HG03520 (cell line): Measurements from ENCODE around the gene ITGB2.

Experiments
- ATAC-seq: cut with Tn5 transposase; IDR thresholded peaks from one replicate; pipeline ENCODE4 v1.9.1; 2021; ENCODE audit warnings: mild to moderate bottlenecking, moderate library complexity; ENCODE audit not compliant: unreplicated experiment

ITGB2 gene

DNA sequence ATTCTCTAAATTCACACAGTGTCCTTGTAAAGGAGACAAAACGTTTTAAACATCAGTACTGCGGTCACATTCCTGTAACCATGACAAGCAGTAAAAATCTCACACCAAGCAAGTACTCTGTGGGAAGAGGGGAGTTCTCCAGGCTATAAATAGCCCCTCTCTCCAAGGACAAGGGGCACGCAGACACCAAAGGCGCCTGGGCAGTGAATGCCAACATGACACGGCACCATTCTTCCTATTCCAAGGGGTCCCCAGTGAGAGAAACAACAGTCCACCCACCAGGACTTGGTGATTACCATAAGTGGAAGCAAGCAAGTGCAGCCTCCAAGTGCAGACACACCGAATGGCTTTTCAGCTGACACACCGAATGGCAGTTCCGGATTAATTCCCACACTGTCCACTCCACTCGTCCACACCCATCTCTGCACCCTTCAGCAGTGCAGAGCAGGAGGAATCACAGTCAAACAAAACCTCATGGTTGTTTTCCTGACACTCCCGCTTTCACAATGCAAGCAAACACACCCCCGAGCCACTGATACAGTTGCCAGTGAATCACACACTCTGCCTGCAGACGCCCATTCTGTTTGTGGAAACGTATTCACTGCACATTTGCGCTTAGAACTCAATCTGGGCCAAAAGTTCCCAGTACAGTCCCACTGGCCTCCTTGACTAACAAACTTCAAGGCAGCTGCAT, 49.0 kb downstream of the ITGB2 start:
- no peak for ATAC-seq

DNA sequence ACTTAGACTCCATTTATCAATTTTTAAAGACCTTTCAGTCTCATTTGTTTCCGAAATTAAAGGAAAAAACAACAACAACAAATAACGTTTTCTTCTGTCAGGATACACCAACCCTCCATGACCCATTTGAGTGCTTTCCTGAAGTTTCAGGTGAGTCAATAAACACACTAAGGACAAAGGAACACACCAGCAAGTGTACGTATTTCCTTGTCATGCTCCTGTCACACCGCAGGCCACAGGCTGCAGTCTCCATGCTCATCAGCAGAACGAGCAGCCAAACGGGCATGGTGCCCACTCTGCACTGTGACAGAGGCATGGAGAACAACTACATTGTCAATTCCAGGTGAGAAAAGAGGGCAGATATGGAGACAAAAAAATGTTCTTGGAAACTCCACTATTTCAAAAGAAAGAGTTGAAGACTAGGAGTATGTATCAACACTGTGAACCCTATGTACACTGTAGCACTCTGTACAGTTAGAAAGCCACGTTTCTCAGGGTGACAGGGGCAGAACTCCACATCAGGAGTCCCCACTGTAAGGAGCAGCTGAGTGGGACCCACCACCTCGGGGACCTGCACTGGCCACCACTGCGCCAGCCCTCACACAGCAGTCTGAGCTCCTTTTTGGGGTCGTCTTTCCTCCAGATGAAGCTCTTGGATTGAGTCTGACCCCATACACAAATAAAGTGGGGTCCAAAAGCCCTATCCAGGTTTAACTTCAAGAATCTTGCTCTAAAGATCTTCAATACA, 49.8 kb downstream of the ITGB2 start:
- no peak for ATAC-seq

- no peak for ATAC-seq
Observed at GRCh38 chr21:44869781-44870747, 50.6 kb downstream of the ITGB2 start.

DNA sequence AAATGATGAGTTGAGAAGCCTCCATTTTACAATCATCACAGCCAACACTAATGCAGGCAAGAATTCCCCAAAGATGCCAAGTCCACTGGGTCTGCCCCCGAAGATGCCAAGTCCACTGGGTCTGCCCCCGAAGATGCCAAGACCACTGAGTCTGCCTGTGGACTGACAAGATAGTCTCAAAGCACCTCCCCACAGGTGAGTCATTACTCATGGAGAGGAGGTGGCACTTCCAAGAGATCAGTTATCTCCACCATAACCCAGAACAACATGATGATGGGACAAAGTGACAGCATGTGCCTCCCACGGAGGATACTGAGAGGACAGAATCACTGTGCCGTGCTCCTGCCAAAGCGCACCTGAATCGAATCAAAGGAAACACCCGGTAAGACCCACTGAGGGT, 52.0 kb downstream of the ITGB2 start:
- ATAC-seq = no peak

DNA sequence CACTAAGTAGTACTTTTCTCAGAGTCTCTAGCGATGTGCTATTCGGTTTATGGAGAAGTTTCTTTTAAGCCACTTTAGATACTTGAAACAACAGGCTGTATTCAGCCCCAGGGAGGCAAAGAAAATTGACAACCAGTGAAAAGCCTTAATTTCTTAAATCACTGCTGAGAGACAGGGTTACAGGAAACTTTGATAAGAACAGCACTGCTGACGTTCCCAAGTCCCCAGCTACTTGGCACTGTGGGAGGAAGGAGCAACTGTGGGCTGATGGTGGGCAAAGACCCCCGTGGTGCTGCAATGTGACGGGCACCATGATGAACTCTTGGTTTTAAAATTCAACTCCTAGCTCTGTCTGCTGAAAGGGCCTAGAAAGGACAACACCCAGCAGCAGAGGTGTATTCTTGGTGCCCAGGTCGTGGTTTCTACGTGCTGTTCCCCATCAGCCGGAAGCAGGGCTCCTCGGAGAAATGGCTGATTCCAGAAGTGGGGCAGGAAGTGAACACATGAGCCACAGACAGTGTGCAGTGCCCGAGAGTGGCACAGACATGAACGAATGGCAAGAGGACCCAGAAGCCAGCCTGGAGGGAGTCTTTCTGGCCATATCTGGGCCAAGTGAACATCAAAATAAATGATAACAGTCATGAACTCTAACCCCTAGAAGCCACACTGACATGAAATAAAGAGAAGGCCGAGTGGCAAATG, 52.5 kb downstream of the ITGB2 start:
- ATAC-seq = no peak

DNA sequence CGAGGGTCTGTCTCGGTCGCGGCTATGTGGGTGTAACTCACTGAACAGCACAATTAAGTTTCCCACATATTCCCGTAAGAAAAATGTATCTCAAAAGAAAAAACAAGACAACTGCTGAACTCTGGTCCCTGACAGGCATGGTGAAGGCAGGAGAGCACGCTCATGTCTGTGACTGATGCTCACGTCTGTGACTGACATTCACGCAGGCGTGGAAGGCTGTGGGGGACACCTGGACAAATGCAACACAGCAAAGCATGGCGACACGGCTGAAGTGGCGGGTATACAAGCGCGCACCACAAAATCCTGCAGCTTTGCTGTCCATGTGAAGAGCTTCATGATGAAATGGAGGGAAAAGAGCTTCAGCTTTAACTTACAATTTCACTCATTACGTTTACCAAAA, 53.2 kb downstream of the ITGB2 start:
- no peak for ATAC-seq

DNA sequence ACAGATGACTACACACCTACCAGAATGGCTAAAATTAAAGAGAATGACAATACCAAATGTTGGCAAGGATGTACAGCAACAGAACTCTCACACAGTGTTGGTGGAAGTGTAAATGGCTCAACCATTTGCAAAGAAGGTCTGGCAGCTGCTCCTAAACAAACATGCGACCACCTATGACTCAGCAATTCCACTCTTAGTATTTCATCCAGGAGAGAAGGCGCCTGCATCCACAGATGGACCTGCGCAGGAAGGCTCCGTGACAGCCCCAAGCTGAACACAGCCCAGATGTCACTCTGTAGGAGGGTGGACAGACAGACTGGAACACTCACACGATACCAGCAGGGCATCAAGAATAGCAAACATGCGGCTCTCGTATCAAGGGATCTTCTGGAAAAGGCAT, 53.9 kb downstream of the ITGB2 start:
- ATAC-seq = no peak

DNA sequence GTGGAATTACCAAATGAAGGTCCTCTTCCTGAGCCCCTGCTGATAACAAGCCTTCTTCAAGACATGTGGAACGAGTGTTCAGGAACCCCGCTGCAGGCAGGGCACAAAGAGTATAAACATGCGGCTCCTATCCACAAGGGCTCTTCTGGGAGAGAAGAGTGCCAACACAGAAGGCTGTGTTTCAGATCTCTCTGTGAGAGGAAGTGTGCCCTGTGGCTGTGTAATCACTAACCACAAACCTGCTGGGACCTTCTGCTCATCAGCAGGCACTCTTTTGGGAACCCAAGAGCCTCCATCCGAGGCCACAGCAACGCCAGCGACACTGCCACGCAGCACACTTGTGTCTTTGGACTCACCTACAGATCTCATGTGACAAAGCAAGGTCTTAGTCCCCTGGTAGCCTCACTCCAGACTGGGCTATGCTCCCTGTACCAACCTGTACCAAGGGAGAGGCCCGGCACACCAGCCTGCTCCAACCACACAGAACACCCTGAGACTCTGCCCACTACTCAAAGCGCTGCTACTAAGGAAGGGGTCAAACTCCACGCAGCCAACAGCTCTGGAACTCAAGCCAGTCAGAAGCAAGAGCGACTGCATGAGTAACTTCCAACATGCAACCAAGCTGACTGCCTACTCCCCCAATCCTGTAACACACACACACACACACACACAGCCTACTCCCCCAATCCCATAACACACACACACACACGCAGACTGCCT, 55.0 kb downstream of the ITGB2 start:
- no peak for ATAC-seq

GRCh38 chr21:44862869-44863685, 57.6 kb downstream of the ITGB2 start:
- no peak for ATAC-seq

- ATAC-seq = no peak
Observed at GRCh38 chr21:44858791-44859190, 61.9 kb downstream of the ITGB2 start.

DNA sequence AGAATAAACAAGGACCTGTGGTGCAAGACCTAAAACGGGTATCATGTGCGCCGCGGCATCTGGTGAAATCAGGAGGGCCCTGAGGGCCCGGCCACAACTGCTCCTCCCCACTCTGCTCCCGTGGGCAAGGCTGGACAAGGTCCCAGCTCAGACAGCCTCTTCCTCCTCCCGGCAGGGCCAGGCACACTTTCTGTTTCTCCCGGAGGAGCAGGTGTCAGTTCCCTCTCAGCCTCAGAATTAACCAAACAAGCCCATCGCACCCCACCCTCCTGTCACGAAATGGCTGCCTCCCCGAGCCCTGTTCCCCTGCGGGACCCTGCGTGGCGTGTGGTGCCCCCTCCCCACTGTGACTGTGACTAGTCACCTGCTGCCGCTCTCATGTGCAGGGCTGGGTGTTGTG, 62.4 kb downstream of the ITGB2 start:
- no peak for ATAC-seq

GRCh38 chr21:44857127-44857892, 63.4 kb downstream of the ITGB2 start:
- ATAC-seq = no peak

DNA sequence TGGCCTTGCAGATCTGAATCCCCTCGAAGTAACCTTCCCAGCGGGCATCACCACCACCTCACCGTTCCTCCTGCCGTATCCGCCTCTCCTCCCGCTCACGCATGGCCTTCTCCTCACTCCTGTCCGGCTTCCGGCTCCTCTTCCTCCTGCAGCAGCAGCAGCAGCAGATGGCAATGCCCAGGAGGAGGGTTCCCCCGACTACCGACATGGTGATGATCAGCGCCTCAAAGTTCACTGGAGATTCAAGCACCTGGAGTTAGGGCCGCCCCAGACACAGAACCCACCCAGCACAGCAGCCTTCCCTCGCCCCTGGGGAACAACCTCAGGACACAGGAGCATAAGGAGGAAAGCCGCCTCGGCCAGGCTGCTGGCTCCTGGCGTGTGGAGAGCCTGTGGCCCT, 64.6 kb downstream of the ITGB2 start:
- no peak for ATAC-seq

GRCh38 chr21:44855572-44855971, 65.1 kb downstream of the ITGB2 start:
- no peak for ATAC-seq

GRCh38 chr21:44854664-44855446, 65.8 kb downstream of the ITGB2 start:
- ATAC-seq = no peak

- no peak for ATAC-seq
Observed at GRCh38 chr21:44854391-44854663, 66.4 kb downstream of the ITGB2 start.

- ATAC-seq = no peak
Observed at GRCh38 chr21:44853601-44854390, 66.9 kb downstream of the ITGB2 start.
